Upper lobe of right lung (tissue), 1 donor: ENCODE data around the gene POLR3B. TPM values are rescaled to one million over a fixed set of nuclear protein-coding genes. Genes with fewer than 3 reads are reported as not detected.

ENCODE experiments used
- ATAC-seq: fragments of 200-7000 bp; cut with Tn5 transposase; one replicate; pipeline ENCODE4 v1.9.1; 2020; ENCODE audit warnings: mild to moderate bottlenecking, moderate library complexity
- DNase-seq: peaks from one replicate; pipeline ENCODE4 v3.0.0-alpha.2; 2020
- H3K27ac ChIP-seq: fragments of 200-600 bp; one replicate; pipeline ENCODE4 v1.8.0; 2022
- H3K27me3 ChIP-seq: fragments of 200-600 bp; one replicate; pipeline ENCODE4 v1.8.0; 2022; ENCODE audit warnings: mild to moderate bottlenecking
- H3K36me3 ChIP-seq: fragments of 200-600 bp; one replicate; pipeline ENCODE4 v1.8.0; 2022
- H3K4me1 ChIP-seq: fragments of 200-600 bp; one replicate; pipeline ENCODE4 v1.8.0; 2022
- H3K4me3 ChIP-seq: fragments of 200-600 bp; one replicate; pipeline ENCODE4 v1.8.0; 2022; ENCODE audit warnings: mild to moderate bottlenecking
- H3K9me3 ChIP-seq: fragments of 200-600 bp; one replicate; pipeline ENCODE4 v1.8.0; 2022
- CTCF ChIP-seq: fragments of 200-600 bp; IDR thresholded peaks from one replicate; pipeline ENCODE4 v1.8.0; 2022; ENCODE audit warnings: antibody characterized with exemption
- intact Hi-C: fragments of 100-400 bp; cut with DNase I; formaldehyde crosslinking; loops from one replicate; pipeline ENCODE4 v1.11.0; 2022
- total RNA-seq: library from RNA; stranded (reverse); fragmentation: NEBNext Ultra II Directional; extraction: Animal tissue kit (Norgen Biotek cat#: 25700); gene quantifications from one replicate; pipeline ENCODE4 v1.2.1, GENCODE V29; 2021
- donor health status: DM: no; HTN: yes; CAD: no; lungs with severe emphysema.

The POLR3B gene
- total RNA-seq, 1 donor from 2014 or later, result 11.3 TPM

- H3K4me3 ChIP-seq, result no peak overlapping the region
- H3K36me3 ChIP-seq, result peaks cover 30% of the 10 kb centered on the region
- no peaks in the 10 kb centered on the region for H3K27me3 ChIP-seq
- intact Hi-C loops, result no loop called here
- no peak for TF ChIP-seq CTCF
- no peaks in the 10 kb centered on the region for H3K4me1 ChIP-seq
- DNase-seq (no peak), ATAC-seq (no peak)
- H3K9me3 ChIP-seq, result no peaks in the 10 kb centered on the region
- no peak overlapping the region for H3K27ac ChIP-seq
Observed at GRCh38 chr12:106333010-106333409, 24.5 kb upstream of the POLR3B start.

- DNase-seq (no peak), ATAC-seq (no peak)
- Histone ChIP-seq H3K27ac (no peak overlapping the region), H3K36me3 (peaks cover 22% of the 10 kb centered on the region), H3K27me3 (no peaks in the 10 kb centered on the region), H3K4me1 (no peaks in the 10 kb centered on the region), H3K9me3 (no peaks in the 10 kb centered on the region), H3K4me3 (no peak overlapping the region)
- no peak for TF ChIP-seq CTCF
- intact Hi-C loops, result no loop called here
Observed at GRCh38 chr12:106333756-106334155, 23.8 kb upstream of the POLR3B start.

GRCh38 chr12:106341086-106341877 lies 16.3 kb upstream of the POLR3B start:
- intact Hi-C loops, result no loop called here
- peak overlapping the region; percentile 65 for H3K27ac ChIP-seq
- DNase-seq (no peak), ATAC-seq (no peak)
- H3K36me3 ChIP-seq, result peaks cover 14% of the 10 kb centered on the region
- no peaks in the 10 kb centered on the region for H3K27me3 ChIP-seq
- no peak overlapping the region for H3K4me3 ChIP-seq
- peaks cover 11% of the 10 kb centered on the region for H3K4me1 ChIP-seq
- no peaks in the 10 kb centered on the region for H3K9me3 ChIP-seq
- TF ChIP-seq CTCF, result no peak

- Histone ChIP-seq H3K4me3 (peak overlapping the region; percentile 20), H3K4me1 (peaks cover 11% of the 10 kb centered on the region), H3K27ac (peak overlapping the region; percentile 65), H3K36me3 (peaks cover 24% of the 10 kb centered on the region), H3K27me3 (no peaks in the 10 kb centered on the region), H3K9me3 (no peaks in the 10 kb centered on the region)
- no peak for TF ChIP-seq CTCF
- intact Hi-C loops, result no loop called here
- ATAC-seq (peak; percentile 83), DNase-seq (no peak)
Observed at GRCh38 chr12:106342397-106343213, 14.9 kb upstream of the POLR3B start.

GRCh38 chr12:106343214-106343528 lies 14.4 kb upstream of the POLR3B start:
- Histone ChIP-seq H3K4me3 (peak overlapping the region; percentile 20), H3K27me3 (no peaks in the 10 kb centered on the region), H3K27ac (peak overlapping the region; percentile 65), H3K9me3 (no peaks in the 10 kb centered on the region), H3K4me1 (peaks cover 12% of the 10 kb centered on the region), H3K36me3 (peaks cover 24% of the 10 kb centered on the region)
- no peak for TF ChIP-seq CTCF
- intact Hi-C loops, result no loop called here
- DNase-seq (no peak), ATAC-seq (no peak)
